GM06990 (cell line): Measurements from ENCODE around the gene TBC1D20.

ENCODE experiments used
- DNase-seq: peaks from one replicate; pipeline ENCODE4 v3.0.0-alpha.2; 2011; ENCODE audit not compliant: insufficient read length; ENCODE audit errors: extremely low read depth
- H3K27me3 ChIP-seq: replicated peaks from 2 replicates; pipeline ENCODE4 v1.6.0; 2011; ENCODE audit warnings: low read length; ENCODE audit not compliant: control insufficient read depth, insufficient read depth
- H3K36me3 ChIP-seq: 2 replicates; pipeline ENCODE4 v1.5.1; 2011; ENCODE audit warnings: low read length; ENCODE audit not compliant: control insufficient read depth, insufficient read depth
- H3K4me3 ChIP-seq: replicated peaks from 2 replicates; pipeline ENCODE4 v1.5.1; 2011; ENCODE audit warnings: low read depth, mild to moderate bottlenecking, control low read depth, low read length
- CTCF ChIP-seq: IDR thresholded peaks from 2 replicates; pipeline ENCODE4 v1.5.1; 2011; ENCODE audit warnings: low read length, control low read depth, mild to moderate bottlenecking, inconsistent platforms; ENCODE audit not compliant: insufficient read depth, poor library complexity, severe bottlenecking

TBC1D20 gene

GRCh38 chr20:400454-401275, 61.7 kb downstream of the TBC1D20 start:
- H3K4me3 ChIP-seq, result no peak overlapping the region
- no peak for DNase-seq
- no peak for TF ChIP-seq CTCF
- peaks cover 10% of the 10 kb centered on the region for H3K36me3 ChIP-seq
- no peaks in the 10 kb centered on the region for H3K27me3 ChIP-seq

- no peak for TF ChIP-seq CTCF
- no peak for DNase-seq
- Histone ChIP-seq H3K27me3 (no peaks in the 10 kb centered on the region), H3K4me3 (no peak overlapping the region), H3K36me3 (peaks cover 10% of the 10 kb centered on the region)
These were observed 62.2 kb downstream of the TBC1D20 start for GRCh38 chr20:400128-400453.

- Histone ChIP-seq H3K4me3 (no peak overlapping the region), H3K27me3 (no peaks in the 10 kb centered on the region), H3K36me3 (peaks cover 10% of the 10 kb centered on the region)
- no peak for TF ChIP-seq CTCF
- DNase-seq, result no peak
These were observed 63.1 kb downstream of the TBC1D20 start for GRCh38 chr20:399182-399707.

GRCh38 chr20:397432-398237, 64.7 kb downstream of the TBC1D20 start:
- DNase-seq, result no peak
- no peak overlapping the region for H3K4me3 ChIP-seq

More at GRCh38 chr20:397432-398237, 64.7 kb downstream of the TBC1D20 start:
- H3K36me3 ChIP-seq, result peaks cover 10% of the 10 kb centered on the region
- no peaks in the 10 kb centered on the region for H3K27me3 ChIP-seq
- no peak for TF ChIP-seq CTCF
